T-cell (primary cell): ENCODE results near the gene CYRIA. TPM values are rescaled to one million over a fixed set of nuclear protein-coding genes. Genes with fewer than 3 reads are reported as not detected.
A peak's percentile ranks its signal among the peaks of the same experiment; 100 is the strongest.

Source experiments
- ATAC-seq, 4 experiments: fragments of 200-7000 bp in 3 of 4; fragments of 150-1000 bp in 1 of 4; cut with Tn5 transposase; replicated peaks in 1 of 4; 1 replicate in 3 of 4; 2 replicates in 1 of 4; pipeline ENCODE4 v1.10.0; 2021; ENCODE audit warnings: moderate library complexity in 3 of 4, mild to moderate bottlenecking in 2 of 4, moderate number of reproducible peaks in 1 of 4
- CTCF ChIA-PET, 2 donors: fragments of 300-600 bp; sonication (Branson Sonifier 250); formaldehyde crosslinking; loops; one replicate each; lab custom pipeline; 2022; ENCODE audit warnings: antibody characterized with exemption in 2 of 2; lab: Charles Lee
- POLR2A ChIA-PET, 2 donors: fragments of 300-600 bp; sonication (Branson Sonifier 250); formaldehyde crosslinking; loops; one replicate each; lab custom pipeline; 2022; ENCODE audit warnings: antibody characterized with exemption in 2 of 2; lab: Charles Lee
- DNase-seq, 35 experiments: peaks; one replicate each; pipeline versions ENCODE4 v3.0.0 to v3.0.0-alpha.2; 2013 to 2023
- H3K27ac ChIP-seq: one replicate; pipeline ENCODE4 v1.5.1; 2013; ENCODE audit warnings: low read length
- H3K27me3 ChIP-seq, 2 experiments: replicated peaks in 1 of 2; 1 replicate in 1 of 2; 2 replicates in 1 of 2; pipeline versions ENCODE4 v1.6.1 to v1.7.0; 2013; ENCODE audit warnings: low read length in 1 of 2, mixed read lengths in 1 of 2; ENCODE audit not compliant: control insufficient read depth in 2 of 2, insufficient read depth in 2 of 2; ENCODE audit errors: extremely low read depth in 1 of 2
- H3K36me3 ChIP-seq, 2 donors: 1 replicate in 1 of 2; 2 replicates in 1 of 2; pipeline versions ENCODE4 v1.6.1 to v1.7.0; 2013; ENCODE audit warnings: low read length in 1 of 2; ENCODE audit not compliant: control insufficient read depth in 2 of 2, insufficient read depth in 1 of 2; ENCODE audit errors: extremely low read depth in 1 of 2
- H3K4me1 ChIP-seq, 2 experiments: 1 replicate in 1 of 2; 2 replicates in 1 of 2; pipeline versions ENCODE4 v1.6.1 to v1.7.0; 2013; ENCODE audit warnings: low read length in 2 of 2, mixed read lengths in 1 of 2; ENCODE audit not compliant: insufficient read depth in 2 of 2, control insufficient read depth in 1 of 2; ENCODE audit errors: extremely low read depth in 1 of 2
- H3K4me3 ChIP-seq, 2 donors: 1 replicate in 1 of 2; 2 replicates in 1 of 2; pipeline versions ENCODE4 v1.5.1 to v1.7.0; 2013; ENCODE audit warnings: mild to moderate bottlenecking in 2 of 2, low read length in 1 of 2, moderate library complexity in 1 of 2; ENCODE audit not compliant: control insufficient read depth in 1 of 2; ENCODE audit errors: extremely low read depth in 1 of 2
- H3K9me3 ChIP-seq: 2 replicates; pipeline ENCODE4 v1.7.0; 2013
- H3K27ac Mint-ChIP-seq, 2 donors: one replicate each; pipeline ENCODE4 v1.8.0; 2020 to 2021; ENCODE audit warnings: mild to moderate bottlenecking in 2 of 2, mixed read lengths in 2 of 2
- H3K27me3 Mint-ChIP-seq, 2 donors: one replicate each; pipeline ENCODE4 v1.8.0; 2021 to 2022; ENCODE audit warnings: mixed read lengths in 2 of 2
- H3K36me3 Mint-ChIP-seq: one replicate; pipeline ENCODE4 v1.8.0; 2021; ENCODE audit warnings: mixed read lengths
- H3K4me1 Mint-ChIP-seq, 3 donors: one replicate each; pipeline ENCODE4 v1.8.0; 2020 to 2022; ENCODE audit warnings: mixed read lengths in 3 of 3, mild to moderate bottlenecking in 1 of 3
- H3K4me3 Mint-ChIP-seq, 3 donors: one replicate each; pipeline ENCODE4 v1.8.0; 2020 to 2022; ENCODE audit warnings: mild to moderate bottlenecking in 3 of 3, mixed read lengths in 3 of 3, moderate library complexity in 3 of 3
- H3K9me3 Mint-ChIP-seq, 3 donors: one replicate each; pipeline ENCODE4 v1.8.0; 2020 to 2022; ENCODE audit warnings: mixed read lengths in 3 of 3
- WGBS: methylation state at CpG from one replicate; pipeline ENCODE4 v1.1.5; 2013; ENCODE audit warnings: missing lambda C conversion rate; ENCODE audit not compliant: insufficient coverage; 5-methylcytosine and 5-hydroxymethylcytosine counted together
- total RNA-seq, 35 experiments: library from RNA in 6 of 35; stranded (reverse) in 6 of 35; fragments of 120-200 nt in 1 of 35; gene quantifications; one replicate each; pipeline versions ENCODE4 v1.2.1 to v1.2.4 and lab custom pipeline; 2013 to 2026

Gene CYRIA
- total RNA-seq, 5 donors from 2014 or later (not counting 1 experiment from before 2014, with no cell fraction given) = 1.8 to 3.5 (median 2.8) TPM

GRCh38 chr2:16637304-16637703, 28.3 kb downstream of the CYRIA start:
- ATAC-seq (no peak), DNase-seq (no peak)
- Histone ChIP-seq H3K4me1 (peaks cover 12 to 15% of the 10 kb centered on the region in 2 experiments), H3K4me3 (no peak overlapping the region), H3K9me3 (no peaks in the 10 kb centered on the region), H3K36me3 (no peaks in the 10 kb centered on the region), H3K27ac (no peak overlapping the region), H3K27me3 (peaks cover 0 to 4% of the 10 kb centered on the region in 2 experiments)
- no peak overlapping the region for H3K27ac Mint-ChIP-seq
- no CpG with 5 or more reads among the region's 1 CpG for WGBS
- H3K9me3 Mint-ChIP-seq = no peaks in the 10 kb centered on the region
- no peak overlapping the region for H3K4me3 Mint-ChIP-seq
- H3K4me1 Mint-ChIP-seq = peaks cover 19 to 26% (median 26%) of the 10 kb centered on the region in 3 donors
- H3K27me3 Mint-ChIP-seq = peaks cover 7 to 10% of the 10 kb centered on the region in 2 donors
- POLR2A ChIA-PET = no interaction called here
- H3K36me3 Mint-ChIP-seq = no peaks in the 10 kb centered on the region
- CTCF ChIA-PET = no interaction called here

DNA sequence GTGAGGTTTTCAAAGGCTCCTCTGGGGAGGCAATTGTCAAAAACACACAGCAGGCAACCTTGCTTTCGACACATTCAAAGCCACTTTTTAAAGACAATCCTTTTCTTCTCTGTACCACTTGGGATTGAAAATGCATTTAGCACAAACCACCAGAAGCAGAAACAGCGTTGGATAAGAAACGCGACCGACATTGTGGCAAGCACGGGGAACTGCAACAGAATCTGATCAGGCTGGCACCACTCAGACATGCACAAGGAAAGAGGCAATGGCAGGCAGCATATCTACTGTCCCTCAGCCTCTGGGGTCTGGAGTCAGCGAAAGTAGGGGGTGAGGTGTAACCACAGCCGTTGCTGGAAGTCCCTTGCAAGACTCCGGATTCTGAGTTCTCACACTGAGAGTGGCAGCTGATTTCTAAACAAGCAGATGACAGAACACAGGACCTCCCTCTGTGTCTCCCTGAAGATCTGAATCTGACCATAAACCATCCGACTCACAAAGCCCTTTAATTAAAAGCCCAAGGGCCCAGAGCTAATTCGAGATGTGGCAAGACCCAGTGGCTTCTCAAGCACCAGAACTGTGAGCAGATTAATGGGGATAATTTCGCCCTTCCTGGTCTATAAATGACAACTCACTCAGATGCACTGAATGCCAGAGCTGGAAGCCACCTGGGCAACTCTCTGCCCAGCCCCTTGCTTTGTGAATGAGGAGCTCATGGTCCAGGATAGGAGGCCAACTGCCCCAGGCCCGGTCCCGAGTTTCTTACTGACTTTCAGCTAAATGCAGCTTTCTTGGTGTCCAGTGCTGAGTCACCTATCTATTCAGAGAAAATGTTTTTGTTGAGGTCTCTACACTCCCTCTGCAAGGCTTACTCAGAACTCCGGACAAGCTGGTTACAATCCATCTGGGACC, 29.6 kb downstream of the CYRIA start:
- ChIA-PET CTCF (no interaction called here), POLR2A (no interaction called here)
- H3K9me3 ChIP-seq = no peaks in the 10 kb centered on the region
- Mint-ChIP-seq H3K27me3 (peaks cover 10 to 11% of the 10 kb centered on the region in 2 donors), H3K27ac (no peak overlapping the region), H3K9me3 (no peaks in the 10 kb centered on the region), H3K4me3 (no peak overlapping the region), H3K4me1 (peaks cover 19 to 26% (median 26%) of the 10 kb centered on the region in 3 donors), H3K36me3 (no peaks in the 10 kb centered on the region)
- H3K4me1 ChIP-seq = peaks cover 12 to 15% of the 10 kb centered on the region in 2 experiments
- H3K27ac ChIP-seq = no peak overlapping the region
- H3K27me3 ChIP-seq = peaks cover 0 to 4% of the 10 kb centered on the region in 2 experiments
- no peaks in the 10 kb centered on the region for H3K36me3 ChIP-seq
- H3K4me3 ChIP-seq = no peak overlapping the region
- ATAC-seq = peak in 1 of 4 experiments; percentile 60
- no peak for DNase-seq
- 39% methylated on average over 11 of the region's 15 CpGs for WGBS

DNA sequence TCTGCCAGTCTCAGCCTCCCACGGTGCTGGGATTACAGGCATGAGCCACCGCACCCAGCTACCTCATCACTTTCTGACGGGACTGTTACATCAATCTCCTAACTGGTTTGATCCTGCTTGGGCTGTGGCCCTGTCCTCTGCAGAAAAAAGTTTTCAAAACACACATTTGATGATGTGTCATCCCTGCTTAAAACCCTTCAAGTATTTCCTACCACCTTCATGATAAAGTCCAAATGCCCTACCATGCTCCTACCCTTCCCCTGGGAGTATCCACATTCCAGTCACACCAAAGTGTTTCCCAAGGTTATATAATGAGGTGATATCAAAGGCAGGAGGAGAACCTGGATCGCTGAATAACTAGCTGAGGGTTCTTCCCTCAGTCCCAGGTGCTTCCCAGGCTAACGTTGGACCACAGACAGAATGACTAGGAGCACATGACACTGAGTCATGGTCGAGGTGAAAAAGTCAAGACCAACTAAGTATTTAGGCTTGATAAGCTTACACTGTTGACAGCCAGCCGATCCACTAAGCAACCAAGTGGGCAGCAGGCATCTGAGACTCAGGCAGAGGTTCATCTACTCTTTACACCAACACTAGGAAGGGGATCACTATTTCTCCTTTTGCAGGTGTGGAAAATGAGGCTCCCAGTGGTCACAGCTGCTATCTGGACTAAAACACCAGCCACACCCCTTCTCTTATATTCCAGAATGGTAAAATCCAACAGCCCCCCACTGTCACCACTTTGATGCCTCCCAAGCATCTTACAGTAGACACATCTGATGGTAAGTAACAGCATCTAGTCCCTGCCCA, 31.8 kb downstream of the CYRIA start:
- no peaks in the 10 kb centered on the region for H3K9me3 Mint-ChIP-seq
- CTCF ChIA-PET = no interaction called here
- 80% methylated on average over 5 of the region's 7 CpGs for WGBS

GRCh38 chr2:16632598-16632997, 33.0 kb downstream of the CYRIA start:
- peaks cover 0 to 6% of the 10 kb centered on the region in 2 experiments for H3K27me3 ChIP-seq
- Mint-ChIP-seq H3K36me3 (no peaks in the 10 kb centered on the region), H3K27me3 (peaks cover 12 to 14% of the 10 kb centered on the region in 2 donors), H3K4me1 (peaks cover 12 to 35% (median 17%) of the 10 kb centered on the region in 3 donors), H3K4me3 (no peak overlapping the region), H3K27ac (no peak overlapping the region), H3K9me3 (no peaks in the 10 kb centered on the region)
- DNase-seq (no peak), ATAC-seq (no peak)
- H3K4me1 ChIP-seq = peaks cover 17 to 20% of the 10 kb centered on the region in 2 experiments
- H3K4me3 ChIP-seq = no peak overlapping the region
- ChIA-PET CTCF (no interaction called here), POLR2A (no interaction called here)
- no peaks in the 10 kb centered on the region for H3K9me3 ChIP-seq
- H3K36me3 ChIP-seq = no peaks in the 10 kb centered on the region
- H3K27ac ChIP-seq = no peak overlapping the region
- 94% methylated on average over 4 of the region's 7 CpGs for WGBS

More for the DNA sequence above, 31.8 kb downstream of the CYRIA start:
- H3K27me3 ChIP-seq = peaks cover 0 to 6% of the 10 kb centered on the region in 2 experiments
- H3K9me3 ChIP-seq = no peaks in the 10 kb centered on the region
- DNase-seq = no peak
- Mint-ChIP-seq H3K36me3 (no peaks in the 10 kb centered on the region), H3K27me3 (peaks cover 12 to 14% of the 10 kb centered on the region in 2 donors), H3K4me3 (no peak overlapping the region), H3K27ac (no peak overlapping the region), H3K4me1 (peaks cover 23 to 35% (median 24%) of the 10 kb centered on the region in 3 donors)
- H3K36me3 ChIP-seq = no peaks in the 10 kb centered on the region
- ATAC-seq = no peak
- no peak overlapping the region for H3K27ac ChIP-seq
- POLR2A ChIA-PET = no interaction called here
- H3K4me3 ChIP-seq = no peak overlapping the region
- H3K4me1 ChIP-seq = peaks cover 15 to 23% of the 10 kb centered on the region in 2 experiments

DNA sequence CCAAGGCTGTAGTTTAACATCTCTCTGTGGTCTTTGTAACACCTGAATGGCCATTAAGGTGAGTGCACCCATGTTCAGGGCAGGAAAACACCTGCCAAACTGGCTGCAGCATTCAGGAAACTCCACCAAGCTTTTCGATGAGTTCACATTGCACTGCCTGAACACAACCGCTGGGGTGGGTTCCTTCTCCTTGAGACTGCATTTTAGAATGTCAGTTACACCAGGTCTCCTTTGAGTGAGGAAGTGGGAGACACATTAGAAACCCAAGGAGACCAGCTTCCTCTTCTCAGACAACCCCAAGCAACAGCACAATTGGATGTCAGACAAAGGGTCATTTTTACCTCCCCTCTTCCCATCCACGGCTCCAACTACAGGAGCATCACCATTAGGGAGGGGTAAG, 35.2 kb downstream of the CYRIA start:
- Mint-ChIP-seq H3K4me3 (no peak overlapping the region), H3K4me1 (peaks cover 12 to 51% (median 29%) of the 10 kb centered on the region in 3 donors), H3K9me3 (no peaks in the 10 kb centered on the region), H3K27ac (no peak overlapping the region), H3K27me3 (peaks cover 12 to 14% of the 10 kb centered on the region in 2 donors), H3K36me3 (no peaks in the 10 kb centered on the region)
- no peaks in the 10 kb centered on the region for H3K9me3 ChIP-seq
- ChIA-PET POLR2A (no interaction called here), CTCF (interaction anchor here in 1 of 2 donors (1.0 kb wide), 1 partner anchor 29 kb away, joined by 3 read pairs; no protein-coding TSS in a partner anchor)
- H3K27ac ChIP-seq = no peak overlapping the region
- peaks cover 25 to 36% of the 10 kb centered on the region in 2 experiments for H3K4me1 ChIP-seq
- no peak overlapping the region for H3K4me3 ChIP-seq
- peaks cover 0 to 6% of the 10 kb centered on the region in 2 experiments for H3K27me3 ChIP-seq
- H3K36me3 ChIP-seq = no peaks in the 10 kb centered on the region
- ATAC-seq = no peak
- DNase-seq = peak in 1 of 35 experiments; percentile 19
- WGBS = 25% methylated on average over 1 of the region's 3 CpGs

GRCh38 chr2:16629770-16630169, 35.9 kb downstream of the CYRIA start:
- H3K4me1 Mint-ChIP-seq = peaks cover 18 to 56% (median 36%) of the 10 kb centered on the region in 3 donors
- Histone ChIP-seq H3K27me3 (peaks cover 0 to 6% of the 10 kb centered on the region in 2 experiments), H3K4me1 (peaks cover 31 to 41% of the 10 kb centered on the region in 2 experiments), H3K4me3 (no peak overlapping the region), H3K9me3 (no peaks in the 10 kb centered on the region), H3K36me3 (no peaks in the 10 kb centered on the region), H3K27ac (no peak overlapping the region)
- H3K9me3 Mint-ChIP-seq = no peaks in the 10 kb centered on the region
- ChIA-PET POLR2A (no interaction called here), CTCF (no interaction called here)
- 85% methylated on average over 4 of the region's 6 CpGs for WGBS
- DNase-seq = no peak
- peaks cover 6 to 14% of the 10 kb centered on the region in 2 donors for H3K27me3 Mint-ChIP-seq
- no peak overlapping the region for H3K4me3 Mint-ChIP-seq
- no peak overlapping the region for H3K27ac Mint-ChIP-seq
- H3K36me3 Mint-ChIP-seq = no peaks in the 10 kb centered on the region
- no peak for ATAC-seq
